ENCODE results near the gene SPANXN2. TPM values are rescaled to one million over a fixed set of nuclear protein-coding genes. Genes with fewer than 3 reads are reported as not detected.

SPANXN2 gene
- polyA plus RNA-seq, 3 donors: not detected

DNA sequence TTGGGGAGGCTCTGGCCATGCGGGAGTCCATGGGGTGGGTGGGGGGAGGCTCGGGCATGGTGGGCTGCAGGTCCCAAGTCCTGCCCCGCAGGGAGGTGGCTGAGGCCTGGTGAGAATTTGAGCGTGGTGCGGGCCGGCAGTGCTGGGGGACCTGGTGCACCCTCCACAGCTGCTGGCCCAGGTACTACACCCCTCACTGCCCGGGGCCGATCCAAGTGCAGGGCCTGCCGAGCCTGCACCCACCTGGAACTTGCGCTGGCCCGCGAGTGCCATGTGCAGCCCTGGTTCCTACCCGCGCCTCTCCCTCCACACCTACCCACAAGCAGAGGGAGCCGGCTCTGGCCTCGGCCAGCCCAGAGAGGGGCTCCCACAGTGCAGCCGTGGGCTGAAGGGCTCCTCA, 5.7 kb upstream of the SPANXN2 start:
- no peaks in the 10 kb centered on the region for H3K27me3 ChIP-seq (ENCODE audit: control insufficient read depth in 2 of 2, insufficient read depth in 2 of 2, low read length in 2 of 2)
- no peak overlapping the region for H3K4me3 ChIP-seq (replicated peaks in 1 of 3; ENCODE audit: low read depth in 2 of 3, low read length in 3 of 3)
- no peak overlapping the region for H3K4me2 ChIP-seq (replicated peaks; ENCODE audit: extremely low read depth, low read length, poor library complexity, severe bottlenecking)
- intact Hi-C loops (cut with micrococcal nuclease): no loop called here
- Mint-ChIP-seq H3K9me3 (peaks cover 3 to 15% (median 9%) of the 10 kb centered on the region in 7 donors), H3K4me3 (no peak overlapping the region), H3K27me3 (ENCODE audit: low read depth in 3 of 3) (peaks cover 0 to 3% (median 1%) of the 10 kb centered on the region in 3 donors), H3K27ac (no peak overlapping the region), H3K36me3 (no peaks in the 10 kb centered on the region), H3K4me1 (no peaks in the 10 kb centered on the region)
- no peaks in the 10 kb centered on the region for H3K79me2 ChIP-seq (ENCODE audit: insufficient read depth, low read length)
- H3K9me3 ChIP-seq (replicated peaks in 1 of 2; ENCODE audit: control insufficient read depth in 1 of 2, insufficient read depth in 1 of 2, low read length in 2 of 2): peaks cover 0 to 7% of the 10 kb centered on the region in 2 donors
- no peak for DNase-seq
- no peaks in the 10 kb centered on the region for H3K4me1 ChIP-seq (ENCODE audit: control insufficient read depth in 1 of 2, insufficient read depth in 2 of 2, low read length in 2 of 2)
- H3K36me3 ChIP-seq (replicated peaks in 1 of 2; ENCODE audit: control insufficient read depth in 1 of 2, insufficient read depth in 2 of 2, low read length in 2 of 2): no peaks in the 10 kb centered on the region
- H2AFZ ChIP-seq (ENCODE audit: insufficient read depth, low read depth, low read length, poor library complexity, severe bottlenecking): no peak overlapping the region
- TF ChIP-seq, protein P1, sequence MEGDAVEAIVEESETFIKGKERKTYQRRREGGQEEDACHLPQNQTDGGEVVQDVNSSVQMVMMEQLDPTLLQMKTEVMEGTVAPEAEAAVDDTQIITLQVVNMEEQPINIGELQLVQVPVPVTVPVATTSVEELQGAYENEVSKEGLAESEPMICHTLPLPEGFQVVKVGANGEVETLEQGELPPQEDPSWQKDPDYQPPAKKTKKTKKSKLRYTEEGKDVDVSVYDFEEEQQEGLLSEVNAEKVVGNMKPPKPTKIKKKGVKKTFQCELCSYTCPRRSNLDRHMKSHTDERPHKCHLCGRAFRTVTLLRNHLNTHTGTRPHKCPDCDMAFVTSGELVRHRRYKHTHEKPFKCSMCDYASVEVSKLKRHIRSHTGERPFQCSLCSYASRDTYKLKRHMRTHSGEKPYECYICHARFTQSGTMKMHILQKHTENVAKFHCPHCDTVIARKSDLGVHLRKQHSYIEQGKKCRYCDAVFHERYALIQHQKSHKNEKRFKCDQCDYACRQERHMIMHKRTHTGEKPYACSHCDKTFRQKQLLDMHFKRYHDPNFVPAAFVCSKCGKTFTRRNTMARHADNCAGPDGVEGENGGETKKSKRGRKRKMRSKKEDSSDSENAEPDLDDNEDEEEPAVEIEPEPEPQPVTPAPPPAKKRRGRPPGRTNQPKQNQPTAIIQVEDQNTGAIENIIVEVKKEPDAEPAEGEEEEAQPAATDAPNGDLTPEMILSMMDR (IDR thresholded peaks at IDR 0.05): no peak
- no peak overlapping the region for H3K27ac ChIP-seq (ENCODE audit: low read depth in 1 of 2, low read length in 2 of 2)
- 92% methylated on average over 2 of the region's 17 CpGs for WGBS (ENCODE audit: insufficient coverage)
- H3K9ac ChIP-seq (ENCODE audit: insufficient read depth, low read length, poor library complexity, severe bottlenecking): no peak overlapping the region
- H4K20me1 ChIP-seq (ENCODE audit: insufficient read depth, low read length): no peaks in the 10 kb centered on the region

DNA sequence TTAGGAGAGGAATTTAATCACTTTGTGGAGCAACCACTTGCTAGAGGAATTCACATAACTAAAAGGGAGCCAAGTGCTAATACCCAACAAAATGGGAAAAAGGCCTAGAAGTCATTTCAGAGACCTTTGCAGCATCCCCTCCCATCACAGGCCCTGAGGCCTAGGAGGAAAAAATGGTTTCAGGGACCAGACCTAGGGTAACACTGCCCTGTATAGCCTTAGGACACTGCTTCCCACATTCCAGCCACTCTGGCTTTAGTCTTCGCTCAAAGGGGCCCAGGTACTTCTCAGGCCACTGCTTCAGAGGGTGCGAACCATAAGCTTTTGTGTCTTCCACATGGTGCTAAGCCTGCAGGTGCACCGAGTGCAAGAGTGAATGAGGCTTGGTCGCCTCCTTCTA, 19.1 kb downstream of the SPANXN2 start:
- Histone ChIP-seq H3K4me2 (replicated peaks; ENCODE audit: extremely low read depth, low read length, poor library complexity, severe bottlenecking) (no peak overlapping the region), H3K4me1 (ENCODE audit: control insufficient read depth in 1 of 2, insufficient read depth in 2 of 2, low read length in 2 of 2) (peaks cover 0 to 7% of the 10 kb centered on the region in 2 donors), H3K4me3 (replicated peaks in 1 of 3; ENCODE audit: low read depth in 2 of 3, low read length in 3 of 3) (no peak overlapping the region), H3K36me3 (replicated peaks in 1 of 2; ENCODE audit: control insufficient read depth in 1 of 2, insufficient read depth in 2 of 2, low read length in 2 of 2) (no peaks in the 10 kb centered on the region), H4K20me1 (ENCODE audit: insufficient read depth, low read length) (no peaks in the 10 kb centered on the region), H3K27me3 (ENCODE audit: control insufficient read depth in 2 of 2, insufficient read depth in 2 of 2, low read length in 2 of 2) (no peaks in the 10 kb centered on the region), H3K79me2 (ENCODE audit: insufficient read depth, low read length) (no peaks in the 10 kb centered on the region), H3K9me3 (replicated peaks in 1 of 2; ENCODE audit: control insufficient read depth in 1 of 2, insufficient read depth in 1 of 2, low read length in 2 of 2) (peaks cover 7 to 12% of the 10 kb centered on the region in 2 donors), H3K9ac (ENCODE audit: insufficient read depth, low read length, poor library complexity, severe bottlenecking) (no peak overlapping the region), H3K27ac (ENCODE audit: low read depth in 1 of 2, low read length in 2 of 2) (no peak overlapping the region), H2AFZ (ENCODE audit: insufficient read depth, low read depth, low read length, poor library complexity, severe bottlenecking) (no peak overlapping the region)
- DNase-seq: no peak
- no CpG with 5 or more reads among the region's 4 CpGs for WGBS (ENCODE audit: insufficient coverage)
- H3K27ac Mint-ChIP-seq: no peak overlapping the region
- no peak overlapping the region for H3K4me3 Mint-ChIP-seq
- no peaks in the 10 kb centered on the region for H3K36me3 Mint-ChIP-seq
- intact Hi-C loops (cut with micrococcal nuclease): no loop called here
- H3K27me3 Mint-ChIP-seq (ENCODE audit: low read depth in 3 of 3): peaks cover 0 to 2% (median 0%) of the 10 kb centered on the region in 3 donors
- TF ChIP-seq, protein P1 (IDR thresholded peaks at IDR 0.05): no peak
- H3K4me1 Mint-ChIP-seq: peaks cover 9% of the 10 kb centered on the region
- peaks cover 0 to 13% (median 6%) of the 10 kb centered on the region in 7 donors for H3K9me3 Mint-ChIP-seq
